Muscle layer of colon (tissue), 2 donors: Measurements from ENCODE around the gene VSIR.

Experiments
- H3K27ac ChIP-seq: one replicate; pipeline ENCODE4 v1.7.0; 2013; ENCODE audit warnings: low read depth, mild to moderate bottlenecking, low read length, moderate library complexity
- H3K27me3 ChIP-seq, 2 donors: one replicate each; pipeline ENCODE4 v1.7.0; 2013; ENCODE audit warnings: low read length in 2 of 2, mild to moderate bottlenecking in 2 of 2; ENCODE audit not compliant: insufficient read depth in 2 of 2, control insufficient read depth in 1 of 2
- H3K36me3 ChIP-seq: one replicate; pipeline ENCODE4 v1.7.0; 2013; ENCODE audit warnings: mild to moderate bottlenecking, low read length; ENCODE audit not compliant: insufficient read depth
- H3K4me1 ChIP-seq: one replicate; pipeline ENCODE4 v1.7.0; 2013; ENCODE audit warnings: mild to moderate bottlenecking, low read length; ENCODE audit not compliant: insufficient read depth
- H3K4me3 ChIP-seq, 2 donors: one replicate each; pipeline ENCODE4 v1.7.0; 2013; ENCODE audit warnings: low read length in 2 of 2, low read depth in 1 of 2, mild to moderate bottlenecking in 1 of 2, moderate library complexity in 1 of 2
- H3K9ac ChIP-seq: one replicate; pipeline ENCODE4 v1.7.0; 2013; ENCODE audit warnings: low read length
- H3K9me3 ChIP-seq: one replicate; pipeline ENCODE4 v1.7.0; 2013; ENCODE audit warnings: mild to moderate bottlenecking, low read length
- donor health status: abdominal sarcoma.
- donor health status: Adenocarcinoma of cecum.

Gene VSIR

DNA sequence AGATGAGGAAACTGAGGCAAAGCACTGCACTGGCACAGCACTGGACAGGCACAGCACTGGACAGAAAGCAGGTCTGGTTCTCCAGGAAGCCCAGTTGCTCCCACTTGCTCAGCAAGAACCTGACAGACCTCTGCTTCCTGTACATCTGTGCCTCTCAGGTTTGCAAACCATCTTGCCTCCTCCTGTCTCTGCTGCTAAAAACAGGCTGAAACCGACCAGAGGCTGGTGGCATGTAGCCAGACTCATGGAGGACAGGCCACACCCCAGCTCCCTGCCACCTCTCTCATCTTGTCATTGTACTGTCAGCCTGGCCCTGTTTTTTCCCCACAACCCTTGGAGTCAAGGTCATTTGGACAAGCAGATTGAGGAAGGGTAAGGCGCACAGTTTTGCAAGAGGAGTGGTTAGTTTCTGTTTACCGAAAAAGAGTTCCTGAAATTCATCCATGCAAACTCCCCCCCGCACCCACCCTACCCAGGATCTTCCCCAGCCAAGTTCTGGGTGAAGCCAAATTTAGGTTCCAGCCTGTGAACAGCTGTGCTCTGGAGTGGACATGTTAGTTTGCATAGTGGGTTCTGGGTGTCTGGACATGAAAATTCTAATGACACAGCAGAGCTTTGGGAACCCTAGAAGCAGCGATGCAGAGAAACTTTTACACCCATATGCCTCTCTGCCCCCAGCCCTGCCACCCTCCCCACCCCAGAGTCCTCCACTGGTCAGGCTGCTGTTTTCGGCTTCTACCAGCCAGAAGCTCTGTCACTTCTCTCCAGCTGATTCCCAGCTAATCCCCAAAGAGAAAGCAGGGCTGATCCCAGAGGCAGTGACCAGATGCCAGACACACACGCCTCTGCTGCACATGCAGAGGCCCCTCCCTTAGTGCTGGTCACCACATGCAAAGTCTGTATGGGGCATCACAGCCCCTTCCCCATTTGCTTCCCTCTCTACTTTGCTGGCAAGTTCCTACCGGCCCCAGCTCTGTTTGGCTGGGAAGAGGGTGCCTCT lies 45.3 kb downstream of the VSIR start:
- Histone ChIP-seq H3K9me3 (no peaks in the 10 kb centered on the region), H3K4me3 (peak overlapping the region in 1 of 2 donors; percentile 8), H3K36me3 (no peaks in the 10 kb centered on the region), H3K4me1 (peaks cover 27% of the 10 kb centered on the region), H3K27ac (peak overlapping the region; percentile 57), H3K9ac (peak overlapping the region; percentile 18), H3K27me3 (no peaks in the 10 kb centered on the region)

- H3K36me3 ChIP-seq = no peaks in the 10 kb centered on the region
- peak overlapping the region; percentile 18 for H3K9ac ChIP-seq
- H3K4me1 ChIP-seq = peaks cover 27% of the 10 kb centered on the region
- H3K9me3 ChIP-seq = no peaks in the 10 kb centered on the region
- peak overlapping the region; percentile 57 for H3K27ac ChIP-seq
- peak overlapping the region in 1 of 2 donors; percentile 2 for H3K4me3 ChIP-seq
- H3K27me3 ChIP-seq = no peaks in the 10 kb centered on the region
Measured at GRCh38 chr10:71727105-71727737, 46.1 kb downstream of the VSIR start.

DNA sequence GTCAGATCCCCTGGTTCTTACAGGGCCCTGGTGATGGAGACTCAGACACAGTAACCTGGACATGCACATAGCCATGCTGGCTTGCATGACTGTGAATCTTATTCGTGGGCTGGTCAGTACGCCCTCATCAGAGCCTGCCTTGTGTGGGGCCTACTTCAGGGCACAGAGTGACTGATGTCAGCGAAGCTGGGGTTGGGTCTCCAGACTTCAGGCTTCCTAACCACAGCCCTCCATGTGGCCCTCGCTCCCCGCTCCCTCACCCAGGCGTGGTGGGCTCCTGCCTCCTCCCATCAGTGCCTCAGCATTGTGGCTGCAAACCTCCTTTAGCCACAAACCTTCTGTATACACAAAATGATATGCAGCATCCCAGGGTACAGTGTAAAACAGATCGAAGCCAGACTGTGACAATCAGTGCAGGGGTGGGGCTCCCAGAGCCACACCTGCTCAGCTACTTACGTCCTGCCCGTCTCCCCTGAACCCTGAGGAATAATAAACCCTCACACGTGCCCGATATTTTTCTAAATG lies 46.7 kb downstream of the VSIR start:
- peaks cover 27% of the 10 kb centered on the region for H3K4me1 ChIP-seq
- no peak overlapping the region for H3K9ac ChIP-seq

GRCh38 chr10:71725998-71726579 lies 47.2 kb downstream of the VSIR start:
- Histone ChIP-seq H3K36me3 (no peaks in the 10 kb centered on the region), H3K4me3 (no peak overlapping the region), H3K9me3 (no peaks in the 10 kb centered on the region), H3K27me3 (no peaks in the 10 kb centered on the region), H3K27ac (no peak overlapping the region), H3K4me1 (peaks cover 27% of the 10 kb centered on the region), H3K9ac (no peak overlapping the region)

More for the DNA sequence above, 46.7 kb downstream of the VSIR start:
- Histone ChIP-seq H3K4me3 (no peak overlapping the region), H3K36me3 (no peaks in the 10 kb centered on the region), H3K9me3 (no peaks in the 10 kb centered on the region), H3K27ac (peak overlapping the region; percentile 57), H3K27me3 (no peaks in the 10 kb centered on the region)

DNA sequence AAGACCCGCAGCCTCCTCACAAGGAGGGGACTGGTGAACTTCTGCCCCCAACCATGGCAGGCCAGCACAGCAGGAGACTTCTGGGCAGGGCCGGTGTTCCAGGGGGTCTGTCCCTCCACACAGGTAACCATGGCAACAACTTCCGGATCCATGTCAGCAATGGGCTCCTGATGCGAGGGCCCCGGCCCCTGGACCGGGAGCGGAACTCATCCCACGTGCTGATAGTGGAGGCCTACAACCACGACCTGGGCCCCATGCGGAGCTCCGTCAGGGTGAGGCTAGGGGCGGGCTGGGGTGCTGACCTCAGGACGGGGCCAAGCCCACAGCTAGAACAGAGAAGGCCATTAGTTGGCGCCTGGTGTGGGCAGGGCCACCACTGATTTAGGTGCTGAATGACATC lies 48.1 kb downstream of the VSIR start:
- Histone ChIP-seq H3K9ac (no peak overlapping the region), H3K4me1 (peaks cover 27% of the 10 kb centered on the region), H3K9me3 (no peaks in the 10 kb centered on the region), H3K27me3 (no peaks in the 10 kb centered on the region), H3K27ac (no peak overlapping the region), H3K36me3 (no peaks in the 10 kb centered on the region), H3K4me3 (no peak overlapping the region)

GRCh38 chr10:71724539-71724938 lies 48.8 kb downstream of the VSIR start:
- H3K4me1 ChIP-seq = peaks cover 27% of the 10 kb centered on the region
- H3K27me3 ChIP-seq = no peaks in the 10 kb centered on the region
- H3K36me3 ChIP-seq = no peaks in the 10 kb centered on the region
- no peak overlapping the region for H3K27ac ChIP-seq
- H3K9ac ChIP-seq = no peak overlapping the region
- H3K9me3 ChIP-seq = no peaks in the 10 kb centered on the region
- no peak overlapping the region for H3K4me3 ChIP-seq

- H3K4me1 ChIP-seq = peaks cover 14% of the 10 kb centered on the region
- no peaks in the 10 kb centered on the region for H3K36me3 ChIP-seq
- no peak overlapping the region for H3K9ac ChIP-seq
- no peaks in the 10 kb centered on the region for H3K9me3 ChIP-seq
- no peak overlapping the region for H3K27ac ChIP-seq
- H3K27me3 ChIP-seq = no peaks in the 10 kb centered on the region
- H3K4me3 ChIP-seq = no peak overlapping the region
Measured at GRCh38 chr10:71723311-71723710, 50.0 kb downstream of the VSIR start.

GRCh38 chr10:71722849-71723248 lies 50.5 kb downstream of the VSIR start:
- no peak overlapping the region for H3K27ac ChIP-seq
- no peaks in the 10 kb centered on the region for H3K36me3 ChIP-seq
- H3K4me3 ChIP-seq = no peak overlapping the region
- no peaks in the 10 kb centered on the region for H3K9me3 ChIP-seq
- no peaks in the 10 kb centered on the region for H3K27me3 ChIP-seq
- H3K9ac ChIP-seq = no peak overlapping the region
- H3K4me1 ChIP-seq = peaks cover 10% of the 10 kb centered on the region

- H3K27me3 ChIP-seq = no peaks in the 10 kb centered on the region
Measured at GRCh38 chr10:71721313-71721712, 52.0 kb downstream of the VSIR start.

DNA sequence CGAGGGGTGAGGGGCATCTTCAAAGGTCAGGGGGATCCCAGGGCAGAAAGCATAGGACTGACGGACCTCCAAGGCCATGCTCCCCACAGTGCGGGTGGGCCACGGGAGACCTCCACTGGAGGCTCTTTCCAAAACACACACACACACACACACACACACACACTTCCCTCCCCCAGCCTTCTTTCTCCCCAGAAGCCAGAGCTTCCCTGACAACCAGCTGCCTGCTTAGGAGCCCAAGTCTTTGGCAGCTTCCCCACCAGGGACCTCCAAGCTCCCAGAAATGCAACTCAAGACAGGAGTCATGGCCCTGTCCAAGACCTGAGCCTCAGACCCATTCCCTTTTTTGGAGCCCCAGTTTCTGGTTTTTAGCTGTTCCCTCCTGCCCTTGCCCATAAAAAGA lies 53.0 kb downstream of the VSIR start:
- H3K36me3 ChIP-seq = no peaks in the 10 kb centered on the region
- no peak overlapping the region for H3K9ac ChIP-seq
- no peaks in the 10 kb centered on the region for H3K27me3 ChIP-seq
- no peak overlapping the region for H3K27ac ChIP-seq
- H3K4me3 ChIP-seq = no peak overlapping the region
- peaks cover 7% of the 10 kb centered on the region for H3K4me1 ChIP-seq
- H3K9me3 ChIP-seq = no peaks in the 10 kb centered on the region

More at GRCh38 chr10:71721313-71721712, 52.0 kb downstream of the VSIR start:
- H3K4me1 ChIP-seq = no peaks in the 10 kb centered on the region
- no peak overlapping the region for H3K9ac ChIP-seq
- H3K4me3 ChIP-seq = no peak overlapping the region
- no peak overlapping the region for H3K27ac ChIP-seq
- H3K9me3 ChIP-seq = no peaks in the 10 kb centered on the region
- no peaks in the 10 kb centered on the region for H3K36me3 ChIP-seq

DNA sequence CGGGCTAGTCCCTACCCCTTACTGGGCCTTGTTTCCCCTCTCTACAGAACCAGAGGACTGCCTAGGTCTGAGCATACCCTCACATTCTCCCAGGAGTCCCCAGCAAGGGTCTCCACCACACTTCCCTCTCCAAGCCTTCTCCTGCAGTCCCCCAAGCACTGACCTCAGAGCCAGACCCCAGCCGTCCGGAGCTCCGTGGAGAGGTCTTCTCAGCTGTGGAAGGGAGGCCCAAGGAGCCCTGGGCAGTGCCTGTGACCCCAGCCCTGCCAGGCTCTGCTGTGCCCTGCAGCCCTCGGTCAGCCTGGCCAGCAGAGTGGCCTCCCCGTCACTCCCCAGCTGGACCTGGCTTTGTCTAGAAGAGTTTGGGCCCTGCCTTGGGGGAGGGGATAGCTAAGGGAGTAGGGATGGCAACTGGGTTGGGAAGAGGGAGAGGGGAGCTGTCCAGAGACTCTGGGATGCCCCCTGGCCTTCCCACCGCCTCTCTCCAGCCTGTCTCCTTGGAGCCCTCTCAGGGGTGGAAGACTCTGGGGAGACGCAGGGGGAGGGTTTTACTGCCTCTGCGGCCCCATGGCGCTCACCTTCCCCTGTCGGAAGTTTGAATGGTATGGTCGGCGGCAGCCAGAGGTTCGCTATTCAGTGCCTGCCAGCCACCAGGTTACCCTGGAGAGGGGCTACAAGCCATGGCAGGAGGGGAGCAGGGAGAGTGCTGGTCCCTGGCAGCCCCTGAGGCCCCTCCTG lies 53.7 kb downstream of the VSIR start, which contains the start of gene C10orf105:
Gene C10orf105, minus strand, starts transcription at position 315 of the 738 bp plus-strand sequence. CDS start 3,441 bp downstream, outside the sequence.
- no peak within 1 kb of the TSS for H3K9ac ChIP-seq
- H3K4me1 ChIP-seq = peaks cover 14% of the 10 kb centered on the region
- H3K36me3 ChIP-seq = no peaks in the 10 kb centered on the region
- H3K27ac ChIP-seq = no peak within 1 kb of the TSS
- H3K4me3 ChIP-seq = no peak within 1 kb of the TSS
- H3K27me3 ChIP-seq = no peaks in the 10 kb centered on the region
- no peaks in the 10 kb centered on the region for H3K9me3 ChIP-seq
